C4-2B (cell line): ENCODE results near the gene IGFBPL1.

Experiments used
- H3K27ac ChIP-seq: fragments of 450-650 bp; 2 replicates; pipeline ENCODE4 v1.5.1; 2017
- ZFX ChIP-seq: fragments of 450-650 bp; IDR thresholded peaks from 2 replicates; pipeline ENCODE4 v1.6.1; 2017
- TF ChIP-seq, protein P1 (sequence below): fragments of 450-650 bp; conservative IDR thresholded peaks from 2 replicates; pipeline ENCODE4 v1.5.1; 2017; ENCODE audit warnings: mild to moderate bottlenecking

Gene IGFBPL1

GRCh38 chr9:38443597-38443996 is 19.3 kb upstream of the IGFBPL1 start:
- no peak for TF ChIP-seq ZFX
- no peak overlapping the region for H3K27ac ChIP-seq

DNA sequence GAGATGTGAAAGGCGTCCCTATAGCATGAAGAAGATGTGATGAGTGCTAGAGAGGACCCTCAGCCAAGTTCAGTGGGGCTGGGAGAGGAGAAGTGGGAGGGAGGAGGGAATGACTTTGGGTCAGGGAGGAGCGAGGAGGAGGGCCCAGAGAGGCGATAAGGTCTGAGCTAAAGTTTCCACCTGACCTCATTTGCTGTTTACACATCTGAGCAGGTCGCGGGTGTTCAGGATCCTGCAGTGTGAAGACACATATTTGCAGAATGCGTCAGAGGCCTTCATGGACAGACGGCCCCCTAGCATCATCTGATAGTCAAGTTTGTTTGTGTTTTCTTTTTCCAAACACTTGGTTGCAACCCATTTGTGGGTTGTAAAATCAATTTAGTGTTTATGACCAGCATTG is 18.9 kb upstream of the IGFBPL1 start:
- H3K27ac ChIP-seq, result no peak overlapping the region
- no peak for TF ChIP-seq ZFX
- TF ChIP-seq, protein P1, sequence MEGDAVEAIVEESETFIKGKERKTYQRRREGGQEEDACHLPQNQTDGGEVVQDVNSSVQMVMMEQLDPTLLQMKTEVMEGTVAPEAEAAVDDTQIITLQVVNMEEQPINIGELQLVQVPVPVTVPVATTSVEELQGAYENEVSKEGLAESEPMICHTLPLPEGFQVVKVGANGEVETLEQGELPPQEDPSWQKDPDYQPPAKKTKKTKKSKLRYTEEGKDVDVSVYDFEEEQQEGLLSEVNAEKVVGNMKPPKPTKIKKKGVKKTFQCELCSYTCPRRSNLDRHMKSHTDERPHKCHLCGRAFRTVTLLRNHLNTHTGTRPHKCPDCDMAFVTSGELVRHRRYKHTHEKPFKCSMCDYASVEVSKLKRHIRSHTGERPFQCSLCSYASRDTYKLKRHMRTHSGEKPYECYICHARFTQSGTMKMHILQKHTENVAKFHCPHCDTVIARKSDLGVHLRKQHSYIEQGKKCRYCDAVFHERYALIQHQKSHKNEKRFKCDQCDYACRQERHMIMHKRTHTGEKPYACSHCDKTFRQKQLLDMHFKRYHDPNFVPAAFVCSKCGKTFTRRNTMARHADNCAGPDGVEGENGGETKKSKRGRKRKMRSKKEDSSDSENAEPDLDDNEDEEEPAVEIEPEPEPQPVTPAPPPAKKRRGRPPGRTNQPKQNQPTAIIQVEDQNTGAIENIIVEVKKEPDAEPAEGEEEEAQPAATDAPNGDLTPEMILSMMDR, result no peak

GRCh38 chr9:38442473-38443096 is 18.3 kb upstream of the IGFBPL1 start:
- H3K27ac ChIP-seq, result no peak overlapping the region
- TF ChIP-seq, protein P1, result no peak
- no peak for TF ChIP-seq ZFX

GRCh38 chr9:38441347-38442085 is 17.3 kb upstream of the IGFBPL1 start:
- no peak overlapping the region for H3K27ac ChIP-seq
- TF ChIP-seq, protein P1, result no peak
- no peak for TF ChIP-seq ZFX

DNA sequence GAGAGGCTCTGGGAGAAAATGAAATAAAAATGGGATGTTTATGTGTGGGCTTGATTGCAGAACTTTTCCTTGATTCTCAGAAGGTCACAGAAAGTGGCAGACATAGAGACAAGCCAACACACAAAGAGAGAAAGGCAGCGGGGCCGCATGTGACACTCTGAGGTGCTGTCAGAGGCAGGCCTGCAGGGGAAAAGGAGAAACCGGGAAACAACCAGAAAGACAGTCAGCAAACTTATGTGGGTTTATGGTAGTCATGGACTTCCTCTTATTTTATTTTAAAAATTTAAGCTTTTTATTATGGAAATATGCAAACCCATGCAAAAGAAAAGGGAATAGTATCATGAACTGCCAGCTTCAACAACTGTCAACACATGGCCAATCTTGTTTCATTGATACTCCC is 16.3 kb upstream of the IGFBPL1 start:
- no peak for TF ChIP-seq ZFX
- TF ChIP-seq, protein P1, result no peak

GRCh38 chr9:38439916-38440301 is 15.7 kb upstream of the IGFBPL1 start:
- TF ChIP-seq, protein P1, result no peak
- no peak for TF ChIP-seq ZFX
- no peak overlapping the region for H3K27ac ChIP-seq

More for the DNA sequence above, 16.3 kb upstream of the IGFBPL1 start:
- no peak overlapping the region for H3K27ac ChIP-seq

DNA sequence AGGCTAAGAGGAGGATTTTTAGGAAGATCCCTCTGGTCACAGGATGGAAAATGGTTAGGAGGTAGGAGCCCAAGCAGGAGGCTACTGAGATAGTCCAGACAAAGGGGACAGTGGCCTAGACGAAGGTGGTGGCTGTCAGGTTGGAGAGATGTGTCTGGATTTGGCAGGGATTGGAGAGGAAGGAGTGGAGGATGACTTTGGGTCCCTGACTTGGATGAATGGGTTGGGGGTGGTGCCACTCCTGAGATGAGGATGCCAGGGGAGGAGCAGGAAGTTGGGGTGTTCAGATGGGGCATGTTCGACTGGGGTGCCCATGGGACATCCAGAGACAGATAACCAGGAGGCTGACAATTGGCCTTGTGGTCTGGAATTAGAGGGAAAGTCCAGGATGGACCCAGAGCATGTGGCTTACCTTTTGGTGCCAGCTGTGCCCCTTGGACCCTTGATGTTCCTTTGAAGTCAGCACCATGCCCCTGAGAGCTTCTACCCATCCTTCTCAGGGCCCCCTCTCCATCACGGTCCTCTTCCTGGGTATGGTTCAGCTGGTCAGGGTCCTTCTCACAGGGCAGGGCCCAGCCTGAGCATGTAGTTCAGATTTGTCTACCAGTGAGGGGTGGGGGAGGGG is 15.1 kb upstream of the IGFBPL1 start:
- TF ChIP-seq, protein P1, result no peak
- no peak for TF ChIP-seq ZFX
- H3K27ac ChIP-seq, result no peak overlapping the region
